HepG2 (cell line): Measurements from ENCODE around the gene ANG. TPM values are rescaled to one million over a fixed set of nuclear protein-coding genes. Genes with fewer than 3 reads are reported as not detected.
A peak's percentile ranks its signal among the peaks of the same experiment; 100 is the strongest.

Experiments
- HDAC6 ChIP-seq: fragments of 200-600 bp; sonication (generic); IDR thresholded peaks from 2 replicates; pipeline ENCODE4 v1.7.0; 2017; ENCODE audit warnings: mild to moderate bottlenecking, antibody characterized with exemption, low read length, low read depth
- HIC2 ChIP-seq: sonication (generic); formaldehyde crosslinking; IDR thresholded peaks from 2 replicates; pipeline ENCODE4 v1.9.0; 2022; ENCODE audit warnings: low read depth, missing genetic modification reagents
- HOXA5 ChIP-seq: sonication (generic); formaldehyde crosslinking; IDR thresholded peaks from 2 replicates; pipeline ENCODE4 v1.4.0; 2020; ENCODE audit warnings: missing genetic modification reagents
- IRX3 ChIP-seq: sonication (generic); formaldehyde crosslinking; IDR thresholded peaks from 2 replicates; pipeline ENCODE4 v1.8.1; 2023; ENCODE audit warnings: mild to moderate bottlenecking, low read depth, missing genetic modification reagents, borderline replicate concordance
- ISX ChIP-seq: sonication (generic); formaldehyde crosslinking; conservative IDR thresholded peaks from 2 replicates; pipeline ENCODE4 v1.5.0; 2020; ENCODE audit warnings: missing genetic modification reagents
- KDM1A ChIP-seq: IDR thresholded peaks from 2 replicates; pipeline ENCODE4 v1.6.1; 2016; ENCODE audit warnings: missing compliant biosample characterization
- KDM6A ChIP-seq: IDR thresholded peaks from 2 replicates; pipeline ENCODE4 v1.6.1; 2016; ENCODE audit warnings: low read depth
- KLF16 ChIP-seq, 2 experiments: sonication (generic) in 1 of 2; formaldehyde crosslinking in 1 of 2; IDR thresholded peaks; 2 replicates each; pipeline versions ENCODE4 v1.6.1 to v1.8.0; 2016 to 2023; ENCODE audit warnings: missing genetic modification reagents in 2 of 2, missing compliant biosample characterization in 1 of 2
- MAFK ChIP-seq, 2 experiments: IDR thresholded peaks in 1 of 2; conservative IDR thresholded peaks in 1 of 2; 2 replicates each; pipeline ENCODE4 v1.6.1; 2011; ENCODE audit warnings: improper control_type of control experiment in 2 of 2, low read length in 2 of 2
- NAIF1 ChIP-seq: sonication (generic); formaldehyde crosslinking; IDR thresholded peaks from 2 replicates; pipeline ENCODE4 v1.5.0; 2020; ENCODE audit warnings: mild to moderate bottlenecking, missing genetic modification reagents, borderline replicate concordance
- NKX3-1 ChIP-seq: sonication (generic); formaldehyde crosslinking; IDR thresholded peaks from 2 replicates; pipeline ENCODE4 v1.5.0; 2020; ENCODE audit warnings: missing genetic modification reagents
- NR2C2 ChIP-seq: sonication (generic); formaldehyde crosslinking; IDR thresholded peaks from 2 replicates; pipeline ENCODE4 v1.4.0; 2020; ENCODE audit warnings: missing genetic modification reagents, mild to moderate bottlenecking, moderate library complexity, borderline replicate concordance
- PATZ1 ChIP-seq: sonication (generic); formaldehyde crosslinking; IDR thresholded peaks from 2 replicates; pipeline ENCODE4 v1.4.0; 2020; ENCODE audit warnings: missing genetic modification reagents
- SMYD3 ChIP-seq: sonication (generic); formaldehyde crosslinking; IDR thresholded peaks from 2 replicates; pipeline ENCODE4 v1.8.1; 2023; ENCODE audit warnings: mild to moderate bottlenecking, missing genetic modification reagents
- SNAPC2 ChIP-seq: sonication (generic); formaldehyde crosslinking; IDR thresholded peaks from 2 replicates; pipeline ENCODE4 v1.8.1; 2022; ENCODE audit warnings: mild to moderate bottlenecking, missing genetic modification reagents
- SOX5 ChIP-seq: IDR thresholded peaks from 2 replicates; pipeline ENCODE4 v1.6.1; 2016; ENCODE audit warnings: borderline replicate concordance
- TAF15 ChIP-seq: fragments of 200-400 bp; formaldehyde crosslinking; IDR thresholded peaks from one replicate; pipeline ENCODE4 v1.6.1; 2018; ENCODE audit warnings: mild to moderate bottlenecking, low read depth, low read length; ENCODE audit not compliant: poor library complexity, severe bottlenecking
- THAP11 ChIP-seq: IDR thresholded peaks from 2 replicates; pipeline ENCODE4 v1.6.1; 2016; ENCODE audit warnings: missing biosample characterization, missing genetic modification reagents
- ZBTB20 ChIP-seq: sonication (generic); formaldehyde crosslinking; IDR thresholded peaks from 2 replicates; pipeline ENCODE4 v1.8.1; 2023; ENCODE audit warnings: missing genetic modification reagents, low read depth, mild to moderate bottlenecking, borderline replicate concordance
- ZFY ChIP-seq: sonication (generic); formaldehyde crosslinking; IDR thresholded peaks from 2 replicates; pipeline ENCODE4 v1.4.0; 2020; ENCODE audit warnings: missing genetic modification reagents
- ZGPAT ChIP-seq: IDR thresholded peaks from 2 replicates; pipeline ENCODE4 v1.6.1; 2016; ENCODE audit warnings: mild to moderate bottlenecking
- ZNF468 ChIP-seq: sonication (generic); formaldehyde crosslinking; IDR thresholded peaks from 2 replicates; pipeline ENCODE4 v1.8.0; 2022; ENCODE audit warnings: mild to moderate bottlenecking, moderate library complexity, missing genetic modification reagents
- ZNF672 ChIP-seq: sonication (generic); formaldehyde crosslinking; IDR thresholded peaks from 2 replicates; pipeline ENCODE4 v1.8.1; 2022; ENCODE audit warnings: missing genetic modification reagents
- ZNF883 ChIP-seq: sonication (generic); formaldehyde crosslinking; IDR thresholded peaks from 2 replicates; pipeline ENCODE4 v1.5.1; 2020; ENCODE audit warnings: mild to moderate bottlenecking, missing genetic modification reagents; ENCODE audit errors: not compliant biosample characterization
- ZZZ3 ChIP-seq: sonication (generic); formaldehyde crosslinking; IDR thresholded peaks from 2 replicates; pipeline ENCODE4 v1.4.0; 2020; ENCODE audit warnings: missing genetic modification reagents, mild to moderate bottlenecking, borderline replicate concordance
- polyA plus RNA-seq, 8 experiments: library from polyadenylated mRNA; depleted of rRNA in 3 of 8; stranded (reverse) in 7 of 8; unstranded in 1 of 8; fragments of >200 nt; fragmentation: Illumina TruSeq in 4 of 8; extraction: Trizol in 4 of 8; gene quantifications; 2 replicates each; pipeline versions ENCODE4 v1.2.1 to v1.2.3, GENCODE V29; 2011 to 2016; ENCODE audit warnings: low read depth in 4 of 8, missing spikeins in 1 of 8, mixed read lengths in 1 of 8; ENCODE audit not compliant: insufficient read depth in 1 of 8
- total RNA-seq, 5 experiments: library from RNA; depleted of rRNA; stranded (reverse); fragments of >200 nt; fragmentation: Illumina TruSeq; extraction: Trizol; gene quantifications; 2 replicates each; pipeline ENCODE4 v1.2.3, GENCODE V29; 2016; ENCODE audit warnings: low read depth in 1 of 5

Gene ANG
- total and polyA plus RNA-seq, 2 of the 13 experiments (the other 11 are each of a cell fraction or from before 2014, with no cell fraction given): 83.6 to 401 TPM

- TF ChIP-seq ISX (CRISPR knock-in tag) (0 out of 2 replicates have a peak, but pooled peaks have one; percentile 22), ZBTB20 (CRISPR knock-in tag) (peak; percentile 72; the same call in 1 of the 2 replicates), TAF15 (no peak), ZFY (CRISPR knock-in tag) (peak; percentile 64), THAP11 (peak; percentile 48), SOX5 (CRISPR knock-in tag) (peak; percentile 74; the same call in 1 of the 2 replicates), HDAC6 (no peak), SNAPC2 (CRISPR knock-in tag) (peak; percentile 87; the same call in 1 of the 2 replicates), NR2C2 (peak; percentile 84), KDM6A (peak; percentile 77; the same call in 1 of the 2 replicates), NAIF1 (CRISPR knock-in tag) (0 out of 2 replicates have a peak, but pooled peaks have one; percentile 1), ZNF883 (CRISPR knock-in tag) (no peak), HIC2 (CRISPR knock-in tag) (no peak), ZGPAT (CRISPR knock-in tag) (peak; percentile 44; the same call in 1 of the 2 replicates), ZNF672 (CRISPR knock-in tag) (no peak), ZNF468 (no peak), ZZZ3 (CRISPR knock-in tag) (no peak), PATZ1 (0 out of 2 replicates have a peak, but pooled peaks have one; percentile 11), IRX3 (CRISPR knock-in tag) (0 out of 2 replicates have a peak, but pooled peaks have one; percentile 29), SMYD3 (peak; percentile 58; the same call in 1 of the 2 replicates), NKX3-1 (peak; percentile 55; the same call in 1 of the 2 replicates), KLF16 (CRISPR knock-in tag; IDR thresholded peaks at IDR 0.05) (peak in 1 of 2 experiments; percentile 71; a peak in 2 of 4 replicates), HOXA5 (CRISPR knock-in tag) (no peak; the same call in 1 of the 2 replicates), KDM1A (CRISPR knock-in tag) (peak; percentile 98), MAFK (conservative IDR thresholded peaks at IDR 0.05 in 1 of 2, IDR thresholded peaks at IDR 0.05 in 1 of 2; ENCODE audit: low read length in 2 of 2) (0 out of 4 replicates have a peak, but pooled peaks of 1 of the 2 experiments have one; percentile 1)
These were observed 1.0 kb upstream of the ANG start (continued) for GRCh38 chr14:20687362-20688166.
